ENCODE measurements around the gene ELFN1.
A peak's percentile ranks its signal among the peaks of the same experiment; 100 is the strongest.

The ELFN1 gene

GRCh38 chr7:1703871-1704810, 34.1 kb downstream of the ELFN1 start:
- TF ChIP-seq ZFX (IDR thresholded peaks at IDR 0.05; ENCODE audit: borderline replicate concordance) (no peak), CTCF (IDR thresholded peaks at IDR 0.05) (no peak)
- no peak overlapping the region for H3K27ac ChIP-seq

- TF ChIP-seq CTCF (IDR thresholded peaks at IDR 0.05) (0 out of 2 replicates have a peak, but pooled peaks have one; percentile 4), ZFX (IDR thresholded peaks at IDR 0.05; ENCODE audit: borderline replicate concordance) (no peak)
- H3K27ac ChIP-seq = no peak overlapping the region
Measured at GRCh38 chr7:1704811-1705738, 35.0 kb downstream of the ELFN1 start.

- TF ChIP-seq ZFX (IDR thresholded peaks at IDR 0.05; ENCODE audit: borderline replicate concordance) (no peak), CTCF (IDR thresholded peaks at IDR 0.05) (no peak)
- no peak overlapping the region for H3K27ac ChIP-seq
Measured at GRCh38 chr7:1705856-1706255, 35.8 kb downstream of the ELFN1 start.

- H3K27ac ChIP-seq = no peak overlapping the region
- no peak for TF ChIP-seq CTCF (IDR thresholded peaks at IDR 0.05)
- no peak for TF ChIP-seq ZFX (IDR thresholded peaks at IDR 0.05; ENCODE audit: borderline replicate concordance)
Measured at GRCh38 chr7:1706381-1706720, 36.3 kb downstream of the ELFN1 start.

- no peak for TF ChIP-seq CTCF (IDR thresholded peaks at IDR 0.05)
- no peak for TF ChIP-seq ZFX (IDR thresholded peaks at IDR 0.05; ENCODE audit: borderline replicate concordance)
- H3K27ac ChIP-seq = no peak overlapping the region
Measured at GRCh38 chr7:1706721-1707613, 36.9 kb downstream of the ELFN1 start.

- no peak overlapping the region for H3K27ac ChIP-seq
- TF ChIP-seq ZFX (IDR thresholded peaks at IDR 0.05; ENCODE audit: borderline replicate concordance) = no peak
- TF ChIP-seq CTCF (IDR thresholded peaks at IDR 0.05) = peak; percentile 30
Measured at GRCh38 chr7:1707756-1708595, 37.9 kb downstream of the ELFN1 start.

Data from 22Rv1 (cell line).